Measurements from ENCODE around the gene RAPGEF6. TPM values are rescaled to one million over a fixed set of nuclear protein-coding genes. Genes with fewer than 3 reads are reported as not detected.
A peak's percentile ranks its signal among the peaks of the same experiment; 100 is the strongest.

The RAPGEF6 gene
- total and polyA plus RNA-seq, 4 donors = 19.3 to 95.2 (median 33.5) TPM

- no peaks in the 10 kb centered on the region for H3K9me3 ChIP-seq (ENCODE audit: control insufficient read depth, insufficient read depth, low read length)
- H3K27ac ChIP-seq (ENCODE audit: low read depth, low read length) = peak overlapping the region; percentile 57
- peaks cover 17% of the 10 kb centered on the region for H3K36me3 ChIP-seq (ENCODE audit: control insufficient read depth, insufficient read depth, low read length)
- 60% methylated on average over 1 of the region's 6 CpGs for WGBS (ENCODE audit: insufficient coverage)
- H3K4me1 ChIP-seq (ENCODE audit: control insufficient read depth, insufficient read depth, low read length) = peaks cover 3% of the 10 kb centered on the region
- peak in 1 of 6 donors; percentile 3 for DNase-seq (ENCODE audit: low read depth in 4 of 6, low spot score in 6 of 6)
- H3K27me3 ChIP-seq (ENCODE audit: control insufficient read depth, insufficient read depth, low read length) = no peaks in the 10 kb centered on the region
- H3K4me3 ChIP-seq (ENCODE audit: low read depth, low read length) = no peak overlapping the region
Measured at GRCh38 chr5:131672776-131673175, 37.7 kb upstream of the RAPGEF6 start.

GRCh38 chr5:131671994-131672655 is 37.1 kb upstream of the RAPGEF6 start:
- peak; percentile 8 to 93 (median 40) for DNase-seq (ENCODE audit: low read depth in 4 of 6, low spot score in 6 of 6)
- no peaks in the 10 kb centered on the region for H3K9me3 ChIP-seq (ENCODE audit: control insufficient read depth, insufficient read depth, low read length)
- no peak overlapping the region for H3K4me3 ChIP-seq (ENCODE audit: low read depth, low read length)
- H3K4me1 ChIP-seq (ENCODE audit: control insufficient read depth, insufficient read depth, low read length) = peaks cover 3% of the 10 kb centered on the region
- H3K36me3 ChIP-seq (ENCODE audit: control insufficient read depth, insufficient read depth, low read length) = peaks cover 17% of the 10 kb centered on the region
- H3K27ac ChIP-seq (ENCODE audit: low read depth, low read length) = peak overlapping the region; percentile 57
- no peaks in the 10 kb centered on the region for H3K27me3 ChIP-seq (ENCODE audit: control insufficient read depth, insufficient read depth, low read length)
- WGBS (ENCODE audit: insufficient coverage) = 50% methylated on average over 1 of the region's 2 CpGs

- DNase-seq (ENCODE audit: low read depth in 4 of 6, low spot score in 6 of 6) = peak in 1 of 6 donors; percentile 1
- no peaks in the 10 kb centered on the region for H3K27me3 ChIP-seq (ENCODE audit: control insufficient read depth, insufficient read depth, low read length)
- no peaks in the 10 kb centered on the region for H3K9me3 ChIP-seq (ENCODE audit: control insufficient read depth, insufficient read depth, low read length)
- peaks cover 14% of the 10 kb centered on the region for H3K36me3 ChIP-seq (ENCODE audit: control insufficient read depth, insufficient read depth, low read length)
- no peak overlapping the region for H3K4me3 ChIP-seq (ENCODE audit: low read depth, low read length)
- H3K4me1 ChIP-seq (ENCODE audit: control insufficient read depth, insufficient read depth, low read length) = peaks cover 3% of the 10 kb centered on the region
- peak overlapping the region; percentile 57 for H3K27ac ChIP-seq (ENCODE audit: low read depth, low read length)
Measured at GRCh38 chr5:131671409-131671808, 36.4 kb upstream of the RAPGEF6 start.

- Histone ChIP-seq H3K36me3 (ENCODE audit: control insufficient read depth, insufficient read depth, low read length) (peaks cover 20% of the 10 kb centered on the region), H3K4me1 (ENCODE audit: control insufficient read depth, insufficient read depth, low read length) (no peaks in the 10 kb centered on the region), H3K27ac (ENCODE audit: low read depth, low read length) (no peak overlapping the region), H3K4me3 (ENCODE audit: low read depth, low read length) (no peak overlapping the region), H3K9me3 (ENCODE audit: control insufficient read depth, insufficient read depth, low read length) (no peaks in the 10 kb centered on the region), H3K27me3 (ENCODE audit: control insufficient read depth, insufficient read depth, low read length) (no peaks in the 10 kb centered on the region)
- no peak for DNase-seq (ENCODE audit: low read depth in 4 of 6, low spot score in 6 of 6)
- no CpG with 5 or more reads among the region's 1 CpG for WGBS (ENCODE audit: insufficient coverage)
Measured at GRCh38 chr5:131664929-131665328, 29.9 kb upstream of the RAPGEF6 start.

GRCh38 chr5:131661933-131662332 is 26.9 kb upstream of the RAPGEF6 start:
- H3K4me3 ChIP-seq (ENCODE audit: low read depth, low read length) = no peak overlapping the region
- H3K27ac ChIP-seq (ENCODE audit: low read depth, low read length) = no peak overlapping the region
- H3K27me3 ChIP-seq (ENCODE audit: control insufficient read depth, insufficient read depth, low read length) = no peaks in the 10 kb centered on the region
- WGBS (ENCODE audit: insufficient coverage) = 80% methylated on average over 1 of the region's 1 CpG
- no peaks in the 10 kb centered on the region for H3K9me3 ChIP-seq (ENCODE audit: control insufficient read depth, insufficient read depth, low read length)
- peaks cover 29% of the 10 kb centered on the region for H3K36me3 ChIP-seq (ENCODE audit: control insufficient read depth, insufficient read depth, low read length)
- no peak for DNase-seq (ENCODE audit: low read depth in 4 of 6, low spot score in 6 of 6)
- H3K4me1 ChIP-seq (ENCODE audit: control insufficient read depth, insufficient read depth, low read length) = no peaks in the 10 kb centered on the region

- 94% methylated on average over 3 of the region's 9 CpGs for WGBS (ENCODE audit: insufficient coverage)
- H3K27ac ChIP-seq (ENCODE audit: low read depth, low read length) = no peak overlapping the region
- peaks cover 31% of the 10 kb centered on the region for H3K36me3 ChIP-seq (ENCODE audit: control insufficient read depth, insufficient read depth, low read length)
Measured at GRCh38 chr5:131659841-131660240, 24.8 kb upstream of the RAPGEF6 start.

GRCh38 chr5:131659290-131659689 is 24.3 kb upstream of the RAPGEF6 start:
- Histone ChIP-seq H3K4me1 (ENCODE audit: control insufficient read depth, insufficient read depth, low read length) (no peaks in the 10 kb centered on the region), H3K9me3 (ENCODE audit: control insufficient read depth, insufficient read depth, low read length) (no peaks in the 10 kb centered on the region), H3K27me3 (ENCODE audit: control insufficient read depth, insufficient read depth, low read length) (no peaks in the 10 kb centered on the region), H3K27ac (ENCODE audit: low read depth, low read length) (no peak overlapping the region), H3K36me3 (ENCODE audit: control insufficient read depth, insufficient read depth, low read length) (peaks cover 31% of the 10 kb centered on the region), H3K4me3 (ENCODE audit: low read depth, low read length) (no peak overlapping the region)
- DNase-seq (ENCODE audit: low read depth in 4 of 6, low spot score in 6 of 6) = no peak
- WGBS (ENCODE audit: insufficient coverage) = 98% methylated on average over 13 of the region's 13 CpGs

More at GRCh38 chr5:131659841-131660240, 24.8 kb upstream of the RAPGEF6 start:
- no peak overlapping the region for H3K4me3 ChIP-seq (ENCODE audit: low read depth, low read length)
- H3K4me1 ChIP-seq (ENCODE audit: control insufficient read depth, insufficient read depth, low read length) = no peaks in the 10 kb centered on the region
- no peak for DNase-seq (ENCODE audit: low read depth in 4 of 6, low spot score in 6 of 6)
- H3K27me3 ChIP-seq (ENCODE audit: control insufficient read depth, insufficient read depth, low read length) = no peaks in the 10 kb centered on the region
- no peaks in the 10 kb centered on the region for H3K9me3 ChIP-seq (ENCODE audit: control insufficient read depth, insufficient read depth, low read length)

GRCh38 chr5:131654776-131655175 is 19.7 kb upstream of the RAPGEF6 start:
- H3K4me3 ChIP-seq (ENCODE audit: low read depth, low read length) = no peak overlapping the region
- DNase-seq (ENCODE audit: low read depth in 4 of 6, low spot score in 6 of 6) = no peak
- no peaks in the 10 kb centered on the region for H3K9me3 ChIP-seq (ENCODE audit: control insufficient read depth, insufficient read depth, low read length)
- H3K27ac ChIP-seq (ENCODE audit: low read depth, low read length) = no peak overlapping the region
- H3K4me1 ChIP-seq (ENCODE audit: control insufficient read depth, insufficient read depth, low read length) = no peaks in the 10 kb centered on the region
- H3K27me3 ChIP-seq (ENCODE audit: control insufficient read depth, insufficient read depth, low read length) = no peaks in the 10 kb centered on the region
- WGBS (ENCODE audit: insufficient coverage) = no CpG with 5 or more reads among the region's 2 CpGs
- H3K36me3 ChIP-seq (ENCODE audit: control insufficient read depth, insufficient read depth, low read length) = peaks cover 28% of the 10 kb centered on the region

GRCh38 chr5:131654309-131654708 is 19.3 kb upstream of the RAPGEF6 start:
- no peak overlapping the region for H3K27ac ChIP-seq (ENCODE audit: low read depth, low read length)
- 87% methylated on average over 2 of the region's 2 CpGs for WGBS (ENCODE audit: insufficient coverage)
- H3K4me1 ChIP-seq (ENCODE audit: control insufficient read depth, insufficient read depth, low read length) = no peaks in the 10 kb centered on the region
- no peaks in the 10 kb centered on the region for H3K27me3 ChIP-seq (ENCODE audit: control insufficient read depth, insufficient read depth, low read length)
- peaks cover 23% of the 10 kb centered on the region for H3K36me3 ChIP-seq (ENCODE audit: control insufficient read depth, insufficient read depth, low read length)
- no peak overlapping the region for H3K4me3 ChIP-seq (ENCODE audit: low read depth, low read length)
- no peaks in the 10 kb centered on the region for H3K9me3 ChIP-seq (ENCODE audit: control insufficient read depth, insufficient read depth, low read length)
- no peak for DNase-seq (ENCODE audit: low read depth in 4 of 6, low spot score in 6 of 6)

GRCh38 chr5:131649161-131649560 is 14.1 kb upstream of the RAPGEF6 start:
- WGBS (ENCODE audit: insufficient coverage) = no CpG with 5 or more reads among the region's 3 CpGs
- Histone ChIP-seq H3K4me3 (ENCODE audit: low read depth, low read length) (no peak overlapping the region), H3K36me3 (ENCODE audit: control insufficient read depth, insufficient read depth, low read length) (peaks cover 23% of the 10 kb centered on the region), H3K27ac (ENCODE audit: low read depth, low read length) (no peak overlapping the region), H3K4me1 (ENCODE audit: control insufficient read depth, insufficient read depth, low read length) (no peaks in the 10 kb centered on the region), H3K9me3 (ENCODE audit: control insufficient read depth, insufficient read depth, low read length) (no peaks in the 10 kb centered on the region), H3K27me3 (ENCODE audit: control insufficient read depth, insufficient read depth, low read length) (no peaks in the 10 kb centered on the region)
- DNase-seq (ENCODE audit: low read depth in 4 of 6, low spot score in 6 of 6) = no peak

Measured in spinal cord (tissue), 10 donors.